GM12865 (cell line): Measurements from ENCODE around the gene CD207.

Experiments
- DNase-seq: peaks from one replicate; pipeline ENCODE4 v3.0.0; 2010; ENCODE audit warnings: low read depth
- H3K4me3 ChIP-seq: 2 replicates; pipeline ENCODE4 v1.5.1; 2011; ENCODE audit warnings: mild to moderate bottlenecking, low read depth, low read length, control low read depth
- TF ChIP-seq, protein P1 (sequence below): IDR thresholded peaks from 2 replicates; pipeline ENCODE4 v1.5.1; 2011; ENCODE audit warnings: low read length, control low read depth, low read depth, inconsistent platforms; ENCODE audit not compliant: insufficient read depth; ENCODE audit errors: missing control alignments

Gene CD207

DNA sequence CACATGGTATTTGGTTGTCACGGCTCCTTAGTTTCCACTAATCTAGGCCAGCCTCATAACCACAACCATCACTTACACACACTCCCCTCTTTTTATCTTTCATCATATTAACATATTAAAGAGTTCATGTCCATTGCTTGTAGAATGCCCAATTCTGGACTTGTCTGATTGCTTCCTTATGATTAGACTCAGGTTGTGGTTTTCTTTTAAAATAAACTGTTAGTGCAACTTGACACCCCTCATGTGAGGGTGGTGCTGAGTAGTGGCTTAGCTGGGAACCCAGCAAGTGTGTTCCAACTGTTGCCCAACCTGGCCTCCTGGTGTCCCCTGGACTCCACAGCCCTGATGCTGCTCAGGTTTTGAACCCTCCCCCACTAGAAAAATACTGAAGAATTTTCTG is 20.1 kb upstream of the CD207 start:
- no peak for DNase-seq

DNA sequence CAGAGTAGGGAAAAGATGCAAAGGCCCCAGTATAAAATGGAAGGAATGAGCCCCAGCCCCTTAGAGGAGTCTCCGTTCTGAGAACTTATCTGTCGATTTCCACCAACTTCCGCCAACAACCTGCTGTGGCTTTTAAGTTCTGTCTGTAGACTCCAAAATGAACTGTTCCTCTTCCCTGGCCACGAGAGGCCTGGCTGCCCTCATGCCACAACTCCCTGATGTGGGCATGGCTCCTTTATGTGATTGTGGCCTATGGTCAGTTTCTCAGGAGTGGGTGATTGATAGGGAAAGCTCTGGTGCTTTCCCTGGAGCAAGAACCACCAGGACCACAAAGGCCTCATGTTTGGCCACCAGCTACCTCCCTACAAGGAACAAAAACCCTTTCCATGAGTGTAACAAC is 18.8 kb upstream of the CD207 start:
- TF ChIP-seq, protein P1, sequence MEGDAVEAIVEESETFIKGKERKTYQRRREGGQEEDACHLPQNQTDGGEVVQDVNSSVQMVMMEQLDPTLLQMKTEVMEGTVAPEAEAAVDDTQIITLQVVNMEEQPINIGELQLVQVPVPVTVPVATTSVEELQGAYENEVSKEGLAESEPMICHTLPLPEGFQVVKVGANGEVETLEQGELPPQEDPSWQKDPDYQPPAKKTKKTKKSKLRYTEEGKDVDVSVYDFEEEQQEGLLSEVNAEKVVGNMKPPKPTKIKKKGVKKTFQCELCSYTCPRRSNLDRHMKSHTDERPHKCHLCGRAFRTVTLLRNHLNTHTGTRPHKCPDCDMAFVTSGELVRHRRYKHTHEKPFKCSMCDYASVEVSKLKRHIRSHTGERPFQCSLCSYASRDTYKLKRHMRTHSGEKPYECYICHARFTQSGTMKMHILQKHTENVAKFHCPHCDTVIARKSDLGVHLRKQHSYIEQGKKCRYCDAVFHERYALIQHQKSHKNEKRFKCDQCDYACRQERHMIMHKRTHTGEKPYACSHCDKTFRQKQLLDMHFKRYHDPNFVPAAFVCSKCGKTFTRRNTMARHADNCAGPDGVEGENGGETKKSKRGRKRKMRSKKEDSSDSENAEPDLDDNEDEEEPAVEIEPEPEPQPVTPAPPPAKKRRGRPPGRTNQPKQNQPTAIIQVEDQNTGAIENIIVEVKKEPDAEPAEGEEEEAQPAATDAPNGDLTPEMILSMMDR, result no peak
- H3K4me3 ChIP-seq, result no peak overlapping the region
- DNase-seq, result no peak

More for the DNA sequence above, 20.1 kb upstream of the CD207 start:
- no peak overlapping the region for H3K4me3 ChIP-seq
- TF ChIP-seq, protein P1, result no peak

DNA sequence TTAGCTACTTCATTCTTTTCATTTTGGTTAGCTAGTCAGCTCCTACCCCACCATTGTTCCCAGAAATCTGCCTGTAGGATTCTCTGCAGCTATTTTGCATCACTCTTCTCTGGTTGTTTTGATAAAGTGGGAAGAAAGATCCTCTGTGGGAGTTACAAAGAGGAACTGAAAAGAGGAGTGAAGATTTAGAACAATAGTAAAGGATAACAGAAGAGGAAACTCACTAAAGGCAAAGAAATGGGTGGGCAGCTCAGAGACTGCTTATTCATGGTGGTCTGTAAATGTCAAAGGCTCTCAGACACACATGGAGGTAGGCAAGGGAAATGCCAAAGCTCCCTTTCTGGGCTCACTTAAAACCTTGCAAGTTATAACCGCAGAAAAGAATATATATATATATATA is 17.2 kb upstream of the CD207 start:
- no peak overlapping the region for H3K4me3 ChIP-seq
- TF ChIP-seq, protein P1, result no peak
- DNase-seq, result no peak

DNA sequence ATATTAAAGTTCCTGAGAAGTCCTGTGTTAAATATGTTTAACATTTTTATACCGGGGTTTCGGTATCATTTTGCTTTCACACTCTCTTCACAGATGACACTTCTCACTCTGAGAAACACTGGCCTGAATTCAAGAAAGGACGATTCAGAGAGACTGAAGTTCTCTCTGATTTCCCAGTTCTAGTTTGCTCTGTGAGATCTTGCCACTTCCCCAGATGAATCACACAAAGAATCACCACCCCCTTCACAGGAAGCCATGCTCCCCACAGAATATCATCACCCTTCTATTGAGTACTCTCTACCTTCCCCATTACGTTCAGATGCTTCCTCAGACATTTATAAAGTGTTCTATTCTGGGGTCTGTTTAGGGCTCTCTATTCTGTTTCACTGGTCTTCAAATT is 16.1 kb upstream of the CD207 start:
- peak; percentile 82 for DNase-seq
- TF ChIP-seq, protein P1, result no peak
- no peak overlapping the region for H3K4me3 ChIP-seq

DNA sequence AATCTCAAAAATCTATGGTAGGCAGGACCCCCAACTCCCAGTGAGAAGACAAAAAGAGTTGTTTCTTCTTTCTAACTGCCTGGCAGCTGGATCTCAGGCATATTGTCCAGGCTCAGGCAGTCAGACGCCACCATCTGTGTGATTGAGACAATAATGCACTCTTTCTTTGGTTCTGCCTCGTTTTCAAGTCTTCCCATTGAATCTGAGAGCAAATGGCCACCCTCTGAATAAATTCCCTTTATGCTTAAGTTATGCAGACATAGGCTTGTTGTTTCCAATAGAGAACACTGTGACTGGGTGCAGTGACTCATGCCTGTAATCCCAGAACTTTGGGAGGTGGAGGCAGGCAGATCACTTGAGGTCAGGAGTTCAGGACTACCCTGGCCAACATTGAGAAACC is 15.3 kb upstream of the CD207 start:
- DNase-seq, result no peak
- TF ChIP-seq, protein P1, result no peak

DNA sequence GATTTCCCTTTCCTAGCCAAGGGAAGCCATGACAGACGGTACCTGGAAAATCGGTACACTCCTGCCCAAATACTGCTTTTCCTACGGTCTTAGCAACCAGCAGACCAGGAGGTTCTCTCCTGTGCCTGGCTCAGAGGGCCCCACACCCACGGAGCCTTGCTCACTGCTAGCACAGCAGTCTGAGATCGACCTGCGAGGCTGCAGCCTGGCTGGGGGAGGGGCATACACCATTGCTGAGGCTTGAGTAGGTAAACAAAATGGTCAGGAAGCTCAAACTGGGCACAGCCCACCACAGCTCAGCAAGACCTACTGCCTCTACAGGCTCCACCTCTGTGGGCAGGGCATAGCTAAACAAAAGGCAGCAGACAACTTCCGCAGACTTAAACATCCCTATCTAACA is 6.8 kb upstream of the CD207 start:
- DNase-seq, result no peak
- no peak overlapping the region for H3K4me3 ChIP-seq
- TF ChIP-seq, protein P1, result no peak

More for the DNA sequence above, 15.3 kb upstream of the CD207 start:
- H3K4me3 ChIP-seq, result no peak overlapping the region
